ENCODE results near the gene NDC1. TPM values are rescaled to one million over a fixed set of nuclear protein-coding genes. Genes with fewer than 3 reads are reported as not detected.

NDC1 gene
- polyA plus RNA-seq, 6 donors from 2014 or later, result 4.9 to 9.5 (median 7.0) TPM

- DNase-seq (no peak), ATAC-seq (ENCODE audit: low read depth in 2 of 2) (no peak)
- Mint-ChIP-seq H3K27me3 (peaks cover 40 to 49% (median 42%) of the 10 kb centered on the region in 3 donors), H3K27ac (no peak overlapping the region), H3K4me3 (peak overlapping the region in 4 of 8 donors; percentile 9 to 86 (median 36)), H3K9me3 (peaks cover 6 to 24% (median 14%) of the 10 kb centered on the region in 7 donors), H3K36me3 (peaks cover 14 to 18% of the 10 kb centered on the region in 2 donors), H3K4me1 (peaks cover 0 to 6% (median 6%) of the 10 kb centered on the region in 3 donors)
Measured at GRCh38 chr1:53740621-53741105, 97.4 kb downstream of the NDC1 start.

DNA sequence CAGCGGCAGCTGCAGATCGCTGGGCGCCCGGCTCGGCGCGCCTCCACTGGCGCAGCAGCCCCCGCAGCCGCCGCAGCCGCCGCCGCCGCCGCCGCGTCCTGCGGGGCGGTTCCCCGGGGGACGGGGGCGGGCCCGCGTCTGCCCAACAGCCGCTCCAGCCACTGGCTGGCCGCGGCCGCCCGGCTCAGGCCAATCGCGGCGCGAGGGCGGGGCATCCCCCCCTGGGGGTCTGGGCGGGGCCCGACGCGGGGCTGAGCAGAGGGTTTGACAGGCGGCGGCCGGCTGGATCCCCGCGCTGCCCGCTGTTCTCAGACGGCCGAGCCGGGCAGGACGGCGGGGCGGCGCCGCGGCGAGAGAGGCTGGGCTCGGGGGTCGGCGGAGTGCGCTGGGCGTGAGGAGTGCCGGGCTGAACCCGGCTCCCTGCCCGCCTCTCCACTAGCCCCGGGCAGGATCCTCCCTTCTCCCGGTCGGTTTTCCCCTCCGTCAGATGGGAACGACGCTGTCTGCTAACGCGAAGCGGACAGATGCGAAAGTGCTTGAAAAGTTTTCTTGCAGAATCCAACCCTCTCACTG is 98.9 kb downstream of the NDC1 start, which contains the start of gene GLIS1:
Gene GLIS1, minus strand, starts transcription at position 56 of the 573 bp plus-strand sequence. CDS start 1,100 bp downstream, outside the sequence.
- peak within 1 kb of the TSS in 1 of 6 donors; percentile 24 for H3K27ac Mint-ChIP-seq
- H3K4me1 Mint-ChIP-seq, result peaks cover 0 to 6% (median 6%) of the 10 kb centered on the region in 3 donors
- peak within 1 kb of the TSS; percentile 66 to 87 (median 76) for H3K4me3 Mint-ChIP-seq
- DNase-seq, result peak; percentile 50
- peaks cover 6 to 22% (median 14%) of the 10 kb centered on the region in 7 donors for H3K9me3 Mint-ChIP-seq
- ATAC-seq (ENCODE audit: low read depth in 2 of 2), result peak; percentile 86 to 90
- peaks cover 12 to 18% of the 10 kb centered on the region in 2 donors for H3K36me3 Mint-ChIP-seq
- peaks cover 49 to 59% (median 50%) of the 10 kb centered on the region in 3 donors for H3K27me3 Mint-ChIP-seq

DNA sequence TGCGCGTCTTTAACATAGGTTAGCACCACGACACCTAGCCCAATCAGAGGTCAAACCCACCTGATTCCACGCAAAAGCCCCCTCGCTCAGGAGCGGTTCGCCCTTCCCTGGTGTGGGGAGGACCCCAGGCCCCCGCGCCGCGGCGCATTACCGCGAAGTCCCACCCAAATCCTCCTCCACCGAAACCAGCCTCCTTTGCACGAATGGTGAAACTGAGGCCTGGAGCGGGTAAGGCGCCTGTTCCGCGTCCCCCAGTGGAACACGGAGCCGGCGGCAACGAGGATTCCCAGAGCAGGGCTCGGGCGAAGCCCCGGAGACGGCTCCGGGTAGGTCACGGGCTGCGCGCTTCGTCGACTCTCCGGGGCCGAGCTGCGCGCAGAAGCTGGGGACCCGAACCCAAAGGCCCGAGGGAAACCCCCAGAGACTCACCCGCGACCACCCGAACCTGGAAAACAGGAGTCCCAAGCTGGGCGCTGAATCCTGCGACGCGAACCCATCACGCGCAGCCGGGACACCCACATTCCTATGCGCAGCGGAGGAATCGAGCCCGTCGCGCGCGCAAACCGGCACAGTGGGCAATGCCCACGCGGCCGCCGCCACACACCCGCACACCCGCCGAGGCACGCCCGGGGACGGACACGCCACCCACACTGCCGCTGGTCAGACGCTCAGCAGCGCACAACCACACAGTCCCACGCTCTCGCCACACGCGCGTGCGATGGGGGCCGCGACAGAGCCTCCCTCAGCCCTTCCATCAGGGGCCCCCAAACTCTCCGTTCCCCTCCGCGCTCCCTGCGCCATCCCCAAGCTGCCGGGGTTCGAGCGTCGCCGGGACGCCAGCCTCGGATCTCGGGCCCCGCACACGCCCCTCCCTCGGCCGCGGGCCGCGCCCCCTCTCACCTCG is 99.6 kb downstream of the NDC1 start:
- Mint-ChIP-seq H3K27ac (no peak overlapping the region), H3K9me3 (peaks cover 6 to 16% (median 13%) of the 10 kb centered on the region in 7 donors), H3K36me3 (peaks cover 8 to 18% of the 10 kb centered on the region in 2 donors), H3K4me1 (peaks cover 0 to 6% (median 6%) of the 10 kb centered on the region in 3 donors), H3K4me3 (peak overlapping the region; percentile 27 to 83 (median 70)), H3K27me3 (peaks cover 47 to 62% (median 51%) of the 10 kb centered on the region in 3 donors)
- ATAC-seq (ENCODE audit: low read depth in 2 of 2), result peak; percentile 5
- DNase-seq, result peak; percentile 1

DNA sequence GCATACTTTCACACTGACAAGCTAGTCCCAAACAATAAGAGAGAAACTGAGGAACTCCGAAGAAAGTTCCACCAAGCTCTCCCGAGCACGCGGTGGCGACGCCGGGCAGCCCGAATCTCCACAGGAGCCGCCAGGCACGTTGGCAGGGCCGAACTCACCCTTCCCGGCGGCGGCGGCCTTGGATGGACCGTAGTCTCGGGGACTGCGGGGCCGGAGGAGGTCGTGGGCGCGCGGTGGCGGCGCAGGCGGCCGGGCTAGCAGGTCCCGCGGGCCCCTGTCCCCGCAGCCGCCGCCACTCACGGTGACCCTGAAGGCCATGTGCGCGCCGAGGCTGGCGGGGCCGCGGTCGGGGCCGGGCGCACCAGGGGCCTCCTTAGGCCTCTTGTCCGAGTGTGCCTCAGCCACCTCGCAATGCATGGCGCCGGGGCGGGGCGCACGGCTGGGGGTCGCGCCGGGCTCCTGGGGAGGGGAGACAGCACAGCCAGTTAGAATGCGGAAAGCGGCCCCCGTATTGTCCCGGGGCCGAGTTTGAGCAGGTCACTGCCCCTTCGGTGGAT is 100.4 kb downstream of the NDC1 start:
- H3K27ac Mint-ChIP-seq, result no peak overlapping the region
- peaks cover 2 to 11% of the 10 kb centered on the region in 2 donors for H3K36me3 Mint-ChIP-seq
- peak overlapping the region; percentile 45 to 74 (median 64) for H3K4me3 Mint-ChIP-seq
- peaks cover 0 to 6% (median 6%) of the 10 kb centered on the region in 3 donors for H3K4me1 Mint-ChIP-seq
- ATAC-seq (ENCODE audit: low read depth in 2 of 2) (no peak), DNase-seq (no peak)
- peaks cover 40 to 56% (median 47%) of the 10 kb centered on the region in 3 donors for H3K27me3 Mint-ChIP-seq
- H3K9me3 Mint-ChIP-seq, result peaks cover 2 to 10% (median 6%) of the 10 kb centered on the region in 7 donors

DNA sequence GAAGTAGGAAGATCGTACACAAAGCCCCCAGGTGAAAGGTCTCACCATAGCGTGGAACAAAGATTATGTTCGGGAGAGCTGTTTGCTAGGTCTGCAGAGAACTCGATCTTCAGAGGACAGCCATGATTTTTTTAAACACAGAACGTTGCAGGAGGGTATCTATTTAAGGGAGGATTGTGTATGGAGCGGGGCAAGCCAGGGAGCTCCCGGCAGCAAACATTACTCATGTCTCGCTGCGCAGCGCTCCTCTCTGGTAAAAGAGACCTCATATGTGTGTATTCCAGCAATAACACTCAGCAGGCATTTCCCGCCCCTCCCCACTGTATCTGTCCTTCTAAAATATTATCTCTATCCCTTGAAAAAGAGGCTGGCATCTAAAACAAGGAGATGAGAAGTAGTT is 101.8 kb downstream of the NDC1 start:
- H3K4me1 Mint-ChIP-seq, result peaks cover 0 to 6% (median 6%) of the 10 kb centered on the region in 3 donors
- no peaks in the 10 kb centered on the region for H3K9me3 Mint-ChIP-seq
- peaks cover 31 to 46% (median 41%) of the 10 kb centered on the region in 3 donors for H3K27me3 Mint-ChIP-seq
- DNase-seq (no peak), ATAC-seq (ENCODE audit: low read depth in 2 of 2) (no peak)
- peak overlapping the region in 2 of 8 donors; percentile 62 to 75 for H3K4me3 Mint-ChIP-seq
- H3K36me3 Mint-ChIP-seq, result no peaks in the 10 kb centered on the region
- no peak overlapping the region for H3K27ac Mint-ChIP-seq

DNA sequence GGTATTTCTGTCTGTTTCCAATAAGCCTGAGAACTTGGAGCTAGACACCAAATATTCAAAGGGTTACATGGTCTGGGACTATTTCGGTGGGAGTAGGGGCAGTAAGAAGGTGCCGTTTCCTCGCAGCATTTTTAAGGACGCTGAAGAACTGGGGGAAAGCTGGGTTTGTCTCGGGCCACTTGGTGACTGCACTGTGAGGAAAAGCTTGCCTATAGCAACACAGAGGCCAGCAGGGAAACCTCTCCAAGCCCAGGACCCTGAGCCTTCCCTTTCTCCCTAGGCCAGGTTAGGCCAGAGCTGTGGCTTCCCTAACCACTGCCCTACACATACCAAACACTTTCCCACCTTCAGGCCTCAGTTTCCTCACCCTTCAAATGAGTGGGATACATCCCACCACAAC is 102.4 kb downstream of the NDC1 start:
- Mint-ChIP-seq H3K27ac (no peak overlapping the region), H3K4me1 (peaks cover 0 to 6% (median 6%) of the 10 kb centered on the region in 3 donors), H3K27me3 (peaks cover 34 to 47% (median 47%) of the 10 kb centered on the region in 3 donors), H3K4me3 (no peak overlapping the region), H3K9me3 (no peaks in the 10 kb centered on the region), H3K36me3 (no peaks in the 10 kb centered on the region)
- DNase-seq (no peak), ATAC-seq (ENCODE audit: low read depth in 2 of 2) (no peak)

GRCh38 chr1:53735261-53735660 is 102.8 kb downstream of the NDC1 start:
- Mint-ChIP-seq H3K9me3 (no peaks in the 10 kb centered on the region), H3K36me3 (no peaks in the 10 kb centered on the region), H3K27me3 (peaks cover 38 to 51% (median 47%) of the 10 kb centered on the region in 3 donors), H3K27ac (no peak overlapping the region), H3K4me3 (no peak overlapping the region), H3K4me1 (peaks cover 0 to 6% (median 6%) of the 10 kb centered on the region in 3 donors)
- DNase-seq (no peak), ATAC-seq (ENCODE audit: low read depth in 2 of 2) (no peak)

DNA sequence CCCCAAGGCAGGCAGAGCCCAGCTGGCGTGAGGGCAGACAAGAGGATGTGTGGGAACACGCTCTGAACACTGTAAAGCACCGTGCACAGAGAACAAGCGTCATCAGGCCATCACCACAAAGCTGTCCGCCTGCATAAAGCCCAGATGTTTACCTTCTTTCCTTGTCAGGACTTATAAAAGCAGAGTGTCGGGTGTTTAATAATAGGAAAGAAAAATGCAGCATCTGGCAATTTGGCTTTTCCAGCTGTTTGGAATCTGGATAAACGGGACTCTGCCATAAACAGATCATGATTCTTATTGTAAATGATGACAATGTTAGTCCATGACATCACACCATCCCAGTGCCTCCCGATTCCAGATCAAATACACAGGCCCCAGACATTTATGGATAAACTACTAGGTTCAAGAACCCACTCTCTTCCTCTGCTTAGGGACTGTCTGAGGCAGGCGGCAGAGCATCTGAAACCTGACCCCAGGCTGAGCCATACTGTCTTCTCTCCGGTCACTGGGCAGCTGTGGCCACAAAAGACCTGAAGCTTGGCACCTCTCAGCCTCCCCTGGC is 103.4 kb downstream of the NDC1 start:
- ATAC-seq (ENCODE audit: low read depth in 2 of 2) (no peak), DNase-seq (no peak)
- H3K27ac Mint-ChIP-seq, result no peak overlapping the region
- H3K4me1 Mint-ChIP-seq, result peaks cover 0 to 6% (median 2%) of the 10 kb centered on the region in 3 donors
- peaks cover 39 to 51% (median 42%) of the 10 kb centered on the region in 3 donors for H3K27me3 Mint-ChIP-seq
- H3K36me3 Mint-ChIP-seq, result no peaks in the 10 kb centered on the region
- H3K4me3 Mint-ChIP-seq, result peak overlapping the region in 1 of 8 donors; percentile 26
- H3K9me3 Mint-ChIP-seq, result no peaks in the 10 kb centered on the region

- Mint-ChIP-seq H3K4me1 (peaks cover 0 to 6% (median 0%) of the 10 kb centered on the region in 3 donors), H3K36me3 (no peaks in the 10 kb centered on the region), H3K27me3 (peaks cover 38 to 51% (median 41%) of the 10 kb centered on the region in 3 donors), H3K27ac (peak overlapping the region in 1 of 6 donors; percentile 22), H3K4me3 (no peak overlapping the region), H3K9me3 (no peaks in the 10 kb centered on the region)
- DNase-seq (no peak), ATAC-seq (ENCODE audit: low read depth in 2 of 2) (no peak)
Measured at GRCh38 chr1:53733975-53734649, 104.0 kb downstream of the NDC1 start.

- no peak overlapping the region for H3K27ac Mint-ChIP-seq
- H3K36me3 Mint-ChIP-seq, result no peaks in the 10 kb centered on the region
- H3K4me3 Mint-ChIP-seq, result no peak overlapping the region
- peaks cover 0 to 6% (median 0%) of the 10 kb centered on the region in 3 donors for H3K4me1 Mint-ChIP-seq
- peaks cover 44 to 51% (median 45%) of the 10 kb centered on the region in 3 donors for H3K27me3 Mint-ChIP-seq
- DNase-seq (no peak), ATAC-seq (ENCODE audit: low read depth in 2 of 2) (no peak)
- no peaks in the 10 kb centered on the region for H3K9me3 Mint-ChIP-seq
Measured at GRCh38 chr1:53733447-53733931, 104.6 kb downstream of the NDC1 start.

- H3K9me3 Mint-ChIP-seq, result no peaks in the 10 kb centered on the region
Measured at GRCh38 chr1:53732912-53733317, 105.2 kb downstream of the NDC1 start.

GRCh38 chr1:53732409-53732808 is 105.7 kb downstream of the NDC1 start:
- Mint-ChIP-seq H3K36me3 (no peaks in the 10 kb centered on the region), H3K27ac (no peak overlapping the region), H3K9me3 (no peaks in the 10 kb centered on the region), H3K27me3 (peaks cover 44 to 51% (median 46%) of the 10 kb centered on the region in 3 donors), H3K4me3 (no peak overlapping the region), H3K4me1 (no peaks in the 10 kb centered on the region)
- no peak for ATAC-seq (ENCODE audit: low read depth in 2 of 2)
- no peak for DNase-seq

More at GRCh38 chr1:53732912-53733317, 105.2 kb downstream of the NDC1 start:
- Mint-ChIP-seq H3K4me1 (peaks cover 0 to under 1% (median 0%) of the 10 kb centered on the region in 3 donors), H3K27ac (no peak overlapping the region), H3K36me3 (no peaks in the 10 kb centered on the region), H3K4me3 (no peak overlapping the region), H3K27me3 (peaks cover 44 to 51% (median 48%) of the 10 kb centered on the region in 3 donors)
- no peak for ATAC-seq (ENCODE audit: low read depth in 2 of 2)
- no peak for DNase-seq
